ENCODE measurements around the gene CDH15. TPM values are rescaled to one million over a fixed set of nuclear protein-coding genes. Genes with fewer than 3 reads are reported as not detected.
"Not testable (repeated sequence)": the region's sequence is repeated elsewhere in the genome, so short reads cannot be mapped to it uniquely, and the experiment has no call there.

CDH15 gene
- total RNA-seq, 1 experiment from 2014 or later, result 1.5 TPM

DNA sequence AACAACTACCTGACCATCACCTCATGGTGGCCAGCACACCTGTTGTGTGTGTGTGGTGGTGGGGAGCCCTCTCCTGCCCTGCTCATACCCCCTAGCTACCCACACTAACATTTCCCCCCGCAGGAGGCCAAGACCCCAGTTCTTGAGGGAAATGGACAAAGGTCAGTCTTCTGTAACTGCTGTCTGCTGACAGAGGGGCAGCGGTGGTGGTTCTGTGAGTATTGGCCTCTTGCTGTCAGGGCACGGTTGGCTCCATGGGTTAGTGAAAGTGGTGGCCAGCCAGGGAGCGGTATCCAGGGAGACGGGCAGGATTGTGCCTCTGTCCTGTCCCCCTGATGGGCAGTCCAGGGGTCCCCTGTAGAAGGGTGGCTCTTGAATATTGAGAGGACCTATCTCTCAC lies 72.1 kb downstream of the CDH15 start:
- no TSS peak for BruUV-seq (replicated peaks)
- no peak overlapping the region for H3K27ac ChIP-seq (ENCODE audit: low read length)
- no peak overlapping the region for H3K4me2 ChIP-seq (ENCODE audit: low read length)
- H3K4me1 ChIP-seq (ENCODE audit: insufficient read depth, low read length), result no peaks in the 10 kb centered on the region
- H3K79me2 ChIP-seq (ENCODE audit: low read length), result peaks cover 11% of the 10 kb centered on the region
- ChIA-PET CTCF (no interaction called here), POLR2A (ENCODE audit: unreplicated experiment) (no interaction called here)
- no peak overlapping the region for H2AFZ ChIP-seq (ENCODE audit: low read length)
- TF ChIP-seq, protein P1, sequence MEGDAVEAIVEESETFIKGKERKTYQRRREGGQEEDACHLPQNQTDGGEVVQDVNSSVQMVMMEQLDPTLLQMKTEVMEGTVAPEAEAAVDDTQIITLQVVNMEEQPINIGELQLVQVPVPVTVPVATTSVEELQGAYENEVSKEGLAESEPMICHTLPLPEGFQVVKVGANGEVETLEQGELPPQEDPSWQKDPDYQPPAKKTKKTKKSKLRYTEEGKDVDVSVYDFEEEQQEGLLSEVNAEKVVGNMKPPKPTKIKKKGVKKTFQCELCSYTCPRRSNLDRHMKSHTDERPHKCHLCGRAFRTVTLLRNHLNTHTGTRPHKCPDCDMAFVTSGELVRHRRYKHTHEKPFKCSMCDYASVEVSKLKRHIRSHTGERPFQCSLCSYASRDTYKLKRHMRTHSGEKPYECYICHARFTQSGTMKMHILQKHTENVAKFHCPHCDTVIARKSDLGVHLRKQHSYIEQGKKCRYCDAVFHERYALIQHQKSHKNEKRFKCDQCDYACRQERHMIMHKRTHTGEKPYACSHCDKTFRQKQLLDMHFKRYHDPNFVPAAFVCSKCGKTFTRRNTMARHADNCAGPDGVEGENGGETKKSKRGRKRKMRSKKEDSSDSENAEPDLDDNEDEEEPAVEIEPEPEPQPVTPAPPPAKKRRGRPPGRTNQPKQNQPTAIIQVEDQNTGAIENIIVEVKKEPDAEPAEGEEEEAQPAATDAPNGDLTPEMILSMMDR (conservative IDR thresholded peaks at IDR 0.05; ENCODE audit: low read depth, low read length), result no peak
- TF ChIP-seq EZH2phosphoT487 (IDR thresholded peaks at IDR 0.05; ENCODE audit: borderline replicate concordance, low read length), result no peak
- no peak for TF ChIP-seq EZH2 (IDR thresholded peaks at IDR 0.05; ENCODE audit: low read length, unreplicated experiment)
- H3K9me2 ChIP-seq (replicated peaks; ENCODE audit: low read length), result no peaks in the 10 kb centered on the region
- intact Hi-C loops (cut with micrococcal nuclease), result no loop called here
- no peaks in the 10 kb centered on the region for H3K27me3 ChIP-seq (ENCODE audit: low read length)
- H3K4me3 ChIP-seq (ENCODE audit: low read length), result no peak overlapping the region
- no peaks in the 10 kb centered on the region for H4K20me1 ChIP-seq (ENCODE audit: low read length)
- DNase-seq (no peak), ATAC-seq (no peak)
- no peaks in the 10 kb centered on the region for H3K9me3 ChIP-seq (ENCODE audit: low read length)
- no peak overlapping the region for H3K9ac ChIP-seq (ENCODE audit: low read length)
- H3K36me3 ChIP-seq (ENCODE audit: low read depth, low read length), result no peaks in the 10 kb centered on the region
- H3F3A ChIP-seq (ENCODE audit: low read length, unreplicated experiment), result no peaks in the 10 kb centered on the region

DNA sequence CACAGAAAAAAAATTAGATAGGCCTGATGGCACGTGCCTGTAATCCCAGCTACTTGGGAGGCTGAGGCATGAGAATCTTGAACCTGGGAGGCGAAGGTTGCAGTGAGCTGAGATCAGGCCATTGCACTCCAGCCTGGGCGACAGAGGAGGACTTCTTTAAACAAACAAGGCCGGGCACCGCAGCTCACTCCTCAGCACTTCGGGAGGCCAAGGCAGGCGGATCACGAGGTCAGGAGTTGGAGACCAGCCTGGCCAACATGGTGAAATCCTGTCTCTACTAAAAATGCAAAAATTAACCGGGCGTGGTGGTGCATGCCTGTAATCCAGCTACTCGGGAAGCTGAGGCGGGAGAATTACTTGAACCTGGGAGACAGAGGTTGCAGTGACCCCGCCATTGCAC lies 72.7 kb downstream of the CDH15 start:
- DNase-seq; H3K4me2 ChIP-seq (ENCODE audit: low read length); H3K27me3 ChIP-seq (ENCODE audit: low read length); H3K9ac ChIP-seq (ENCODE audit: low read length); H3K4me1 ChIP-seq (ENCODE audit: insufficient read depth, low read length); H3K4me3 ChIP-seq (ENCODE audit: low read length); H3F3A ChIP-seq (ENCODE audit: low read length, unreplicated experiment); H3K27ac ChIP-seq (ENCODE audit: low read length); H3K9me3 ChIP-seq (ENCODE audit: low read length); POLR2A ChIA-PET (ENCODE audit: unreplicated experiment); CTCF ChIA-PET; H3K36me3 ChIP-seq (ENCODE audit: low read depth, low read length); H2AFZ ChIP-seq (ENCODE audit: low read length); H3K9me2 ChIP-seq (replicated peaks; ENCODE audit: low read length); H4K20me1 ChIP-seq (ENCODE audit: low read length); ATAC-seq; intact Hi-C loops (cut with micrococcal nuclease); BruUV-seq (replicated peaks): not testable (repeated sequence)
- H3K79me2 ChIP-seq (ENCODE audit: low read length), result peaks cover 11% of the 10 kb centered on the region

DNA sequence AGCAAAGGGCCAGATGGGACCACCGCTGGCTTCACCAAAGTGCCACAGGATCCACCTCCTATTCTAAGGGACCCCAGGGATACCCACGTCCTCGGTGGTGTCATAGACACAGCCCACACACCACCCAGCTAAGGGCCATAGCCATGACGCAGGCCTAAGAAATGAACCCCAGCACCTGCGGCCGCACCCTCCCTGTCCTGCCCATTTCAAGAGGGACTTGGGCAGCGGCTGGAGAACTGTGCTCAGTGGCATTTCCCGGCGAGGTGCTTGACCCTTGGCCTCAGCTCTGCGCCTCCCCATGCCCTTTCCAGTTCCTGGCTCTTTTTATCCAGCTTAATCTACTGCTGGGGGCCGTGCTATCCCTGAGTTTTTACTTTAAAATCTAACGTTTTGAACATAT lies 73.2 kb downstream of the CDH15 start:
- Histone ChIP-seq H3K36me3 (ENCODE audit: low read depth, low read length) (no peaks in the 10 kb centered on the region), H3F3A (ENCODE audit: low read length, unreplicated experiment) (no peaks in the 10 kb centered on the region), H3K4me3 (ENCODE audit: low read length) (no peak overlapping the region), H2AFZ (ENCODE audit: low read length) (no peak overlapping the region), H3K9ac (ENCODE audit: low read length) (no peak overlapping the region), H4K20me1 (ENCODE audit: low read length) (no peaks in the 10 kb centered on the region), H3K27ac (ENCODE audit: low read length) (no peak overlapping the region), H3K27me3 (ENCODE audit: low read length) (no peaks in the 10 kb centered on the region), H3K4me2 (ENCODE audit: low read length) (no peak overlapping the region), H3K9me2 (replicated peaks; ENCODE audit: low read length) (no peaks in the 10 kb centered on the region), H3K4me1 (ENCODE audit: insufficient read depth, low read length) (no peaks in the 10 kb centered on the region), H3K9me3 (ENCODE audit: low read length) (no peaks in the 10 kb centered on the region), H3K79me2 (ENCODE audit: low read length) (peaks cover 11% of the 10 kb centered on the region)
- ChIA-PET CTCF (no interaction called here), POLR2A (ENCODE audit: unreplicated experiment) (no interaction called here)
- DNase-seq (no peak), ATAC-seq (no peak)
- no TSS peak for BruUV-seq (replicated peaks)
- TF ChIP-seq EZH2phosphoT487 (IDR thresholded peaks at IDR 0.05; ENCODE audit: borderline replicate concordance, low read length), result no peak
- TF ChIP-seq, protein P1 (conservative IDR thresholded peaks at IDR 0.05; ENCODE audit: low read depth, low read length), result no peak
- TF ChIP-seq EZH2 (IDR thresholded peaks at IDR 0.05; ENCODE audit: low read length, unreplicated experiment), result no peak
- intact Hi-C loops (cut with micrococcal nuclease), result no loop called here

Other genes starting within 250 kb of the CDH15 start
- not detected in 2 replicates for gene CBFA2T3, start 194.5 kb upstream of the CDH15 start, total RNA-seq (2014; rRNA removed)
- 33.5 and 42.6 TPM in 2 replicates for gene ACSF3, start 77.9 kb upstream of the CDH15 start, total RNA-seq (2014; rRNA removed)
- 5.6 and 8.4 TPM in 2 replicates for gene SLC22A31, start 28.8 kb downstream of the CDH15 start, total RNA-seq (2014; rRNA removed)
- 15.3 and 17.3 TPM in 2 replicates for gene ZNF778, start 46.0 kb downstream of the CDH15 start, total RNA-seq (2014; rRNA removed)